ENCODE results near the gene KCNC2.
"Not testable (repeated sequence)": the region's sequence is repeated elsewhere in the genome, so short reads cannot be mapped to it uniquely, and the experiment has no call there.

The KCNC2 gene

GRCh38 chr12:75196865-75197264 is 12.8 kb downstream of the KCNC2 start:
- H3K27me3 ChIP-seq (ENCODE audit: low read depth, low read length) = no peaks in the 10 kb centered on the region
- no peaks in the 10 kb centered on the region for H3K9me3 ChIP-seq (ENCODE audit: control insufficient read depth in 1 of 2, low read length in 2 of 2)
- H3K27ac ChIP-seq (ENCODE audit: low read length) = no peak overlapping the region
- H3K36me3 ChIP-seq (ENCODE audit: control insufficient read depth in 1 of 2, insufficient read depth in 2 of 2, low read length in 2 of 2) = no peaks in the 10 kb centered on the region
- H3K4me3 ChIP-seq (ENCODE audit: low read depth in 1 of 2, low read length in 2 of 2) = no peak overlapping the region
- H3K4me1 ChIP-seq (ENCODE audit: control insufficient read depth in 1 of 2, insufficient read depth in 2 of 2, low read length in 2 of 2) = no peaks in the 10 kb centered on the region

DNA sequence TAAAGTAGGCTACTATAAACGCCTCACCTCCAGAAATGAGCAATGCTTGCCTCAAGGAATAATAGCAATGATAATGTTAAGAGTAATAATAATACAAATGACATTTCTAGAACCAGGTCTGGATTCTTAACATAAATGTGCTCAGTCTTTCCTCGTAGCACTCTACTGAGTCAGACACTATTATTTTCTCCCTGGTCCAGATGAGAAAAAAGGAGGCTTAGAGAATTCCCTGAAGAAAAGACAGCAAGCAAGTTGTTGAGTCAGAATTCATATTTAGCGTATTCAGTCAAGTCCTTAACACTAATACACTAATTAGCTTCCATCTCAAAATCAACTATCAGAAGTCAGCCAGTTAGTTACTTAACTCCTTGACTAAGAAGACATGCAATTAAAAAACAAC is 13.2 kb downstream of the KCNC2 start:
- Histone ChIP-seq H3K4me3 (ENCODE audit: low read depth in 1 of 2, low read length in 2 of 2) (no peak overlapping the region), H3K36me3 (ENCODE audit: control insufficient read depth in 1 of 2, insufficient read depth in 2 of 2, low read length in 2 of 2) (no peaks in the 10 kb centered on the region), H3K27me3 (ENCODE audit: low read depth, low read length) (no peaks in the 10 kb centered on the region), H3K27ac (ENCODE audit: low read length) (no peak overlapping the region), H3K4me1 (ENCODE audit: control insufficient read depth in 1 of 2, insufficient read depth in 2 of 2, low read length in 2 of 2) (no peaks in the 10 kb centered on the region), H3K9me3 (ENCODE audit: control insufficient read depth in 1 of 2, low read length in 2 of 2) (no peaks in the 10 kb centered on the region)

- H3K4me3 ChIP-seq (ENCODE audit: low read depth in 1 of 2, low read length in 2 of 2) = no peak overlapping the region
- H3K36me3 ChIP-seq (ENCODE audit: control insufficient read depth in 1 of 2, insufficient read depth in 2 of 2, low read length in 2 of 2) = no peaks in the 10 kb centered on the region
- H3K9me3 ChIP-seq (ENCODE audit: control insufficient read depth in 1 of 2, low read length in 2 of 2) = no peaks in the 10 kb centered on the region
- H3K4me1 ChIP-seq (ENCODE audit: control insufficient read depth in 1 of 2, insufficient read depth in 2 of 2, low read length in 2 of 2) = no peaks in the 10 kb centered on the region
- no peaks in the 10 kb centered on the region for H3K27me3 ChIP-seq (ENCODE audit: low read depth, low read length)
- no peak overlapping the region for H3K27ac ChIP-seq (ENCODE audit: low read length)
Observed at GRCh38 chr12:75194250-75194649, 15.4 kb downstream of the KCNC2 start.

GRCh38 chr12:75192196-75192595 is 17.4 kb downstream of the KCNC2 start:
- no peaks in the 10 kb centered on the region for H3K4me1 ChIP-seq (ENCODE audit: control insufficient read depth in 1 of 2, insufficient read depth in 2 of 2, low read length in 2 of 2)

GRCh38 chr12:75190846-75191245 is 18.8 kb downstream of the KCNC2 start:
- Histone ChIP-seq H3K4me3 (ENCODE audit: low read depth in 1 of 2, low read length in 2 of 2) (no peak overlapping the region), H3K36me3 (ENCODE audit: control insufficient read depth in 1 of 2, insufficient read depth in 2 of 2, low read length in 2 of 2) (no peaks in the 10 kb centered on the region), H3K4me1 (ENCODE audit: control insufficient read depth in 1 of 2, insufficient read depth in 2 of 2, low read length in 2 of 2) (no peaks in the 10 kb centered on the region), H3K9me3 (ENCODE audit: control insufficient read depth in 1 of 2, low read length in 2 of 2) (no peaks in the 10 kb centered on the region), H3K27me3 (ENCODE audit: low read depth, low read length) (no peaks in the 10 kb centered on the region), H3K27ac (ENCODE audit: low read length) (no peak overlapping the region)

More at GRCh38 chr12:75192196-75192595, 17.4 kb downstream of the KCNC2 start:
- no peaks in the 10 kb centered on the region for H3K9me3 ChIP-seq (ENCODE audit: control insufficient read depth in 1 of 2, low read length in 2 of 2)
- H3K27ac ChIP-seq (ENCODE audit: low read length) = no peak overlapping the region
- H3K27me3 ChIP-seq (ENCODE audit: low read depth, low read length) = no peaks in the 10 kb centered on the region
- no peaks in the 10 kb centered on the region for H3K36me3 ChIP-seq (ENCODE audit: control insufficient read depth in 1 of 2, insufficient read depth in 2 of 2, low read length in 2 of 2)
- H3K4me3 ChIP-seq (ENCODE audit: low read depth in 1 of 2, low read length in 2 of 2) = no peak overlapping the region

- not testable (repeated sequence) for H3K9me3 ChIP-seq (ENCODE audit: control insufficient read depth in 1 of 2, low read length in 2 of 2); H3K27me3 ChIP-seq (ENCODE audit: low read depth, low read length); H3K4me3 ChIP-seq (ENCODE audit: low read depth in 1 of 2, low read length in 2 of 2); H3K36me3 ChIP-seq (ENCODE audit: control insufficient read depth in 1 of 2, insufficient read depth in 2 of 2, low read length in 2 of 2); H3K4me1 ChIP-seq (ENCODE audit: control insufficient read depth in 1 of 2, insufficient read depth in 2 of 2, low read length in 2 of 2); H3K27ac ChIP-seq (ENCODE audit: low read length)
Observed at GRCh38 chr12:75185881-75186280, 23.8 kb downstream of the KCNC2 start.

GRCh38 chr12:75184516-75184915 is 25.1 kb downstream of the KCNC2 start:
- Histone ChIP-seq H3K4me3 (ENCODE audit: low read depth in 1 of 2, low read length in 2 of 2) (no peak overlapping the region), H3K27me3 (ENCODE audit: low read depth, low read length) (no peaks in the 10 kb centered on the region), H3K36me3 (ENCODE audit: control insufficient read depth in 1 of 2, insufficient read depth in 2 of 2, low read length in 2 of 2) (no peaks in the 10 kb centered on the region), H3K9me3 (ENCODE audit: control insufficient read depth in 1 of 2, low read length in 2 of 2) (no peaks in the 10 kb centered on the region), H3K4me1 (ENCODE audit: control insufficient read depth in 1 of 2, insufficient read depth in 2 of 2, low read length in 2 of 2) (no peaks in the 10 kb centered on the region), H3K27ac (ENCODE audit: low read length) (no peak overlapping the region)

DNA sequence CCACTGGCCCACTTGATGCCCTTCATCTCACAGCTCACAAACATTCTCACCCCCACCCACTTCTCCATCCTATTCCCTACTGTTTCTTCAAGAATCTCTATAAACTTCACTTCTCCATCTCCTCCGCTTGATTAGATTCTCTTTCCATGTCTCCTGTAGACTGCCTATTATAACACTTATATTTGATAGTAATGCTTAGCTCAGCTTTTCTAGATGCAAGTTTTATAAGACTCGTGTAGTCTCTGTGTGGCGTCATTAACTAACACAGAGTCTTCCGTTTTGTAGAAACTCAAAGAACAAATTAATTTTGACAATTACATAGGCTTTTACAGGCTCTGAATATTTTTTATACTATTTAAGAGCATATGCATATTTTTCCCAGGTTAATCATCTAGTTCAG is 25.7 kb downstream of the KCNC2 start:
- Histone ChIP-seq H3K36me3 (ENCODE audit: control insufficient read depth in 1 of 2, insufficient read depth in 2 of 2, low read length in 2 of 2) (no peaks in the 10 kb centered on the region), H3K9me3 (ENCODE audit: control insufficient read depth in 1 of 2, low read length in 2 of 2) (no peaks in the 10 kb centered on the region), H3K27ac (ENCODE audit: low read length) (no peak overlapping the region), H3K4me3 (ENCODE audit: low read depth in 1 of 2, low read length in 2 of 2) (no peak overlapping the region), H3K27me3 (ENCODE audit: low read depth, low read length) (no peaks in the 10 kb centered on the region), H3K4me1 (ENCODE audit: control insufficient read depth in 1 of 2, insufficient read depth in 2 of 2, low read length in 2 of 2) (no peaks in the 10 kb centered on the region)

- Histone ChIP-seq H3K27me3 (ENCODE audit: low read depth, low read length) (no peaks in the 10 kb centered on the region), H3K9me3 (ENCODE audit: control insufficient read depth in 1 of 2, low read length in 2 of 2) (no peaks in the 10 kb centered on the region), H3K4me1 (ENCODE audit: control insufficient read depth in 1 of 2, insufficient read depth in 2 of 2, low read length in 2 of 2) (no peaks in the 10 kb centered on the region), H3K36me3 (ENCODE audit: control insufficient read depth in 1 of 2, insufficient read depth in 2 of 2, low read length in 2 of 2) (no peaks in the 10 kb centered on the region), H3K4me3 (ENCODE audit: low read depth in 1 of 2, low read length in 2 of 2) (no peak overlapping the region), H3K27ac (ENCODE audit: low read length) (no peak overlapping the region)
Observed at GRCh38 chr12:75177997-75178396, 31.6 kb downstream of the KCNC2 start.

DNA sequence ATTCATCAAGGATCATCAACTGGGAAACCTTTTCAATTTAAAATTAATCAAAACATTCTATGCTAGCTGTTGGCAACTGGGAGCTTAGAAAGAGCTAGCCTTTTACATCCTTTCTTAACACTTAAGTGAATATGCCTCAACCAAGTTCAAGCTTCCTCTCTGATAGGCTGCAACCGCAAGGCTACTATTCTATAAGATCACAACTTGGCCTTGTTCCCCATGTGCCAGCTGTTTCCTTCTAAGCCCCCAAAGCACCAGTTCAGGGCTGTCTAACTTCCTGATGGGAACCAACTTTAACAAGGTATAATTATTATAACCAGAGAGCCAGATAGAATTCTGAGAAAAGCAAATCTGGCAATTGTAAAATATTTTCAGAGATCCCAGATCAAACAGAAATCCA is 37.0 kb downstream of the KCNC2 start:
- Histone ChIP-seq H3K27ac (ENCODE audit: low read length) (no peak overlapping the region), H3K4me3 (ENCODE audit: low read depth in 1 of 2, low read length in 2 of 2) (no peak overlapping the region)

GRCh38 chr12:75170640-75171185 is 38.9 kb downstream of the KCNC2 start:
- H3K27me3 ChIP-seq (ENCODE audit: low read depth, low read length) = no peaks in the 10 kb centered on the region
- no peaks in the 10 kb centered on the region for H3K9me3 ChIP-seq (ENCODE audit: control insufficient read depth in 1 of 2, low read length in 2 of 2)
- no peaks in the 10 kb centered on the region for H3K4me1 ChIP-seq (ENCODE audit: control insufficient read depth in 1 of 2, insufficient read depth in 2 of 2, low read length in 2 of 2)
- no peaks in the 10 kb centered on the region for H3K36me3 ChIP-seq (ENCODE audit: control insufficient read depth in 1 of 2, insufficient read depth in 2 of 2, low read length in 2 of 2)
- H3K4me3 ChIP-seq (ENCODE audit: low read depth in 1 of 2, low read length in 2 of 2) = no peak overlapping the region
- no peak overlapping the region for H3K27ac ChIP-seq (ENCODE audit: low read length)

More for the DNA sequence above, 37.0 kb downstream of the KCNC2 start:
- H3K36me3 ChIP-seq (ENCODE audit: control insufficient read depth in 1 of 2, insufficient read depth in 2 of 2, low read length in 2 of 2) = no peaks in the 10 kb centered on the region
- H3K27me3 ChIP-seq (ENCODE audit: low read depth, low read length) = no peaks in the 10 kb centered on the region
- no peaks in the 10 kb centered on the region for H3K9me3 ChIP-seq (ENCODE audit: control insufficient read depth in 1 of 2, low read length in 2 of 2)
- H3K4me1 ChIP-seq (ENCODE audit: control insufficient read depth in 1 of 2, insufficient read depth in 2 of 2, low read length in 2 of 2) = no peaks in the 10 kb centered on the region

DNA sequence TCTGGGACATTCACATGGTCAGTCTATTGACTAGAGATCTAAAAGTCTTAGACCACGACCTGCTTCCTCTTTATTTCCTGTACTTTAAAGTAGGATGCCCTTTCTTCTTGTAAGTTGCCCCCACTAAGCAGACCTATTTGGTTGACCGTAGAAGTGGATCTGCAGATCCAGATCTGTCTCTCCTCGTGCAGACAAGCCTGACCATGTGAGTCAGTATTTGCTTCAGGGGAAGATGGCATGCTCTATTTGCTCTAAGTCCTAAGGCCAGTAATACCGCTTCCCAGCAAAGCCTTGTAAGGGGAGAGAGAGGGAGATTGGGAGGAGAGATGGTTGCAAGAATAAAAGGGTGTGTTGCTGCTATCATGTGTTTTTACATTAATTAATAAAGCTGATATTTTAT is 46.8 kb downstream of the KCNC2 start:
- H3K9me3 ChIP-seq (ENCODE audit: control insufficient read depth in 1 of 2, low read length in 2 of 2) = no peaks in the 10 kb centered on the region
- H3K27me3 ChIP-seq (ENCODE audit: low read depth, low read length) = no peaks in the 10 kb centered on the region
- no peaks in the 10 kb centered on the region for H3K4me1 ChIP-seq (ENCODE audit: control insufficient read depth in 1 of 2, insufficient read depth in 2 of 2, low read length in 2 of 2)
- no peak overlapping the region for H3K4me3 ChIP-seq (ENCODE audit: low read depth in 1 of 2, low read length in 2 of 2)
- no peaks in the 10 kb centered on the region for H3K36me3 ChIP-seq (ENCODE audit: control insufficient read depth in 1 of 2, insufficient read depth in 2 of 2, low read length in 2 of 2)
- H3K27ac ChIP-seq (ENCODE audit: low read length) = no peak overlapping the region

All from muscle layer of duodenum (tissue), 2 donors.